Fibroblast of skin of back (primary cell): ENCODE results near the gene NSA2. TPM values are rescaled to one million over a fixed set of nuclear protein-coding genes. Genes with fewer than 3 reads are reported as not detected.
A peak's percentile ranks its signal among the peaks of the same experiment; 100 is the strongest.
"Not testable (repeated sequence)": the region's sequence is repeated elsewhere in the genome, so short reads cannot be mapped to it uniquely, and the experiment has no call there.

Experiments
- DNase-seq: peaks from one replicate; pipeline ENCODE4 v3.0.0-alpha.2; 2013
- polyA plus RNA-seq, 2 experiments: library from polyadenylated mRNA; unstranded; fragments of 120-200 nt; gene quantifications; one replicate each; pipeline ENCODE4 v1.2.1, GENCODE V29; 2013; ENCODE audit not compliant: insufficient read length in 2 of 2

NSA2 gene
- polyA plus RNA-seq (2013, experiment 1 of 2; ENCODE audit: insufficient read length) = 102 TPM
- polyA plus RNA-seq (2013, experiment 2 of 2; ENCODE audit: insufficient read length) = 109 TPM

GRCh38 chr5:74766849-74767578 is at the start of gene NSA2, which contains the start of gene GFM2:
NSA2 (plus strand) TSS chr5:74767249; CDS start chr5:74767361, 112 bp downstream.
GFM2 (minus strand) TSS chr5:74767117; CDS start chr5:74763742, 3,375 bp downstream.
- peak; percentile 92 for DNase-seq

- DNase-seq = no peak
Observed at GRCh38 chr5:74717596-74717995, 49.5 kb upstream of the NSA2 start.

GRCh38 chr5:74722271-74722670 is 44.8 kb upstream of the NSA2 start:
- DNase-seq = no peak

- DNase-seq = no peak
Observed at GRCh38 chr5:74725331-74725730, 41.7 kb upstream of the NSA2 start.

GRCh38 chr5:74736759-74737158 is 30.3 kb upstream of the NSA2 start:
- DNase-seq = no peak

GRCh38 chr5:74738406-74738805 is 28.6 kb upstream of the NSA2 start:
- DNase-seq = peak; percentile 14

- DNase-seq = not testable (repeated sequence)
Observed at GRCh38 chr5:74748742-74749141, 18.3 kb upstream of the NSA2 start.

- DNase-seq = no peak
Observed at GRCh38 chr5:74761241-74761640, 5.8 kb upstream of the NSA2 start.

GRCh38 chr5:74762599-74762998 is 4.5 kb upstream of the NSA2 start:
- peak; percentile 55 for DNase-seq

GRCh38 chr5:74763504-74763903 is 3.5 kb upstream of the NSA2 start:
- no peak for DNase-seq

- no peak for DNase-seq
Observed at GRCh38 chr5:74765201-74765600, 1.8 kb upstream of the NSA2 start.

GRCh38 chr5:74765929-74766328 is 1.1 kb upstream of the NSA2 start:
- DNase-seq = no peak

GRCh38 chr5:74766418-74766848 is 616 bp upstream of the NSA2 start:
- peak; percentile 57 for DNase-seq

- DNase-seq = peak; percentile 37
Observed at GRCh38 chr5:74767579-74767913, 497 bp downstream of the NSA2 start.

GRCh38 chr5:74772359-74772758 is 5.3 kb downstream of the NSA2 start:
- no peak for DNase-seq

GRCh38 chr5:74778609-74779008 is 11.6 kb downstream of the NSA2 start:
- DNase-seq = no peak

GRCh38 chr5:74786851-74787250 is 19.8 kb downstream of the NSA2 start:
- DNase-seq = no peak

GRCh38 chr5:74787424-74787823 is 20.4 kb downstream of the NSA2 start:
- DNase-seq = no peak

- not testable (repeated sequence) for DNase-seq
Observed at GRCh38 chr5:74791669-74792068, 24.6 kb downstream of the NSA2 start.

- peak; percentile 28 for DNase-seq
Observed at GRCh38 chr5:74798977-74799911, 32.2 kb downstream of the NSA2 start.

GRCh38 chr5:74801197-74801596 is 34.1 kb downstream of the NSA2 start:
- DNase-seq = no peak

- DNase-seq = peak; percentile 1
Observed at GRCh38 chr5:74801941-74802340, 34.9 kb downstream of the NSA2 start.

- DNase-seq = peak; percentile 15
Observed at GRCh38 chr5:74810915-74811314, 43.9 kb downstream of the NSA2 start.
